ENCODE data around the gene IFRD1.
"Not testable (repeated sequence)": the region's sequence is repeated elsewhere in the genome, so short reads cannot be mapped to it uniquely, and the experiment has no call there.

The IFRD1 gene

DNA sequence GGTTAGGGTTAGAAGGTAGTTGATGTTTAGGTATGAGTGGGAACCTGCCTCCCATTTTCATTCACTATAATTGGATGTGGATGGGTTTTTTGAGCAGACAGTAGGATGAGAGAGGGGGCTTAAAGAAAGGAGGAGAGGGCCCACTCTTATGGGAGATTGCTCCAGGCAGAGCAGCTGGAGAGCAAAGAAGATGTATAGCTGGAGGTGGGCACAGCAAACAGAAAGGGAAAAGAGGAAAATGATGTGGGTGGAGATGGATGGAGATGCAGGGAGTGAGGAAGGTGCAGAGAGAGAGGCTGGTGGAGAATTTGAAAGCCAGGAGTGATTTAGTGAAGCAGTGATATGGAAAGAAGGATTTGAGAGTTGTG lies 60.5 kb downstream of the IFRD1 start:
- Histone ChIP-seq H3K79me2 (no peaks in the 10 kb centered on the region), H3K4me2 (ENCODE audit: low read length) (no peak overlapping the region), H3K4me1 (no peaks in the 10 kb centered on the region), H3K27me3 (ENCODE audit: control insufficient read depth, insufficient read depth, low read length) (no peaks in the 10 kb centered on the region), H3K9ac (no peak overlapping the region), H3K4me3 (ENCODE audit: low read depth, low read length) (no peak overlapping the region), H3K9me3 (ENCODE audit: control insufficient read depth, low read length) (no peaks in the 10 kb centered on the region), H3K27ac (no peak overlapping the region), H3K36me3 (ENCODE audit: control insufficient read depth, insufficient read depth, low read length) (no peaks in the 10 kb centered on the region), H2AFZ (no peak overlapping the region)
- TF ChIP-seq, protein P1, sequence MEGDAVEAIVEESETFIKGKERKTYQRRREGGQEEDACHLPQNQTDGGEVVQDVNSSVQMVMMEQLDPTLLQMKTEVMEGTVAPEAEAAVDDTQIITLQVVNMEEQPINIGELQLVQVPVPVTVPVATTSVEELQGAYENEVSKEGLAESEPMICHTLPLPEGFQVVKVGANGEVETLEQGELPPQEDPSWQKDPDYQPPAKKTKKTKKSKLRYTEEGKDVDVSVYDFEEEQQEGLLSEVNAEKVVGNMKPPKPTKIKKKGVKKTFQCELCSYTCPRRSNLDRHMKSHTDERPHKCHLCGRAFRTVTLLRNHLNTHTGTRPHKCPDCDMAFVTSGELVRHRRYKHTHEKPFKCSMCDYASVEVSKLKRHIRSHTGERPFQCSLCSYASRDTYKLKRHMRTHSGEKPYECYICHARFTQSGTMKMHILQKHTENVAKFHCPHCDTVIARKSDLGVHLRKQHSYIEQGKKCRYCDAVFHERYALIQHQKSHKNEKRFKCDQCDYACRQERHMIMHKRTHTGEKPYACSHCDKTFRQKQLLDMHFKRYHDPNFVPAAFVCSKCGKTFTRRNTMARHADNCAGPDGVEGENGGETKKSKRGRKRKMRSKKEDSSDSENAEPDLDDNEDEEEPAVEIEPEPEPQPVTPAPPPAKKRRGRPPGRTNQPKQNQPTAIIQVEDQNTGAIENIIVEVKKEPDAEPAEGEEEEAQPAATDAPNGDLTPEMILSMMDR (IDR thresholded peaks at IDR 0.05) = no peak

DNA sequence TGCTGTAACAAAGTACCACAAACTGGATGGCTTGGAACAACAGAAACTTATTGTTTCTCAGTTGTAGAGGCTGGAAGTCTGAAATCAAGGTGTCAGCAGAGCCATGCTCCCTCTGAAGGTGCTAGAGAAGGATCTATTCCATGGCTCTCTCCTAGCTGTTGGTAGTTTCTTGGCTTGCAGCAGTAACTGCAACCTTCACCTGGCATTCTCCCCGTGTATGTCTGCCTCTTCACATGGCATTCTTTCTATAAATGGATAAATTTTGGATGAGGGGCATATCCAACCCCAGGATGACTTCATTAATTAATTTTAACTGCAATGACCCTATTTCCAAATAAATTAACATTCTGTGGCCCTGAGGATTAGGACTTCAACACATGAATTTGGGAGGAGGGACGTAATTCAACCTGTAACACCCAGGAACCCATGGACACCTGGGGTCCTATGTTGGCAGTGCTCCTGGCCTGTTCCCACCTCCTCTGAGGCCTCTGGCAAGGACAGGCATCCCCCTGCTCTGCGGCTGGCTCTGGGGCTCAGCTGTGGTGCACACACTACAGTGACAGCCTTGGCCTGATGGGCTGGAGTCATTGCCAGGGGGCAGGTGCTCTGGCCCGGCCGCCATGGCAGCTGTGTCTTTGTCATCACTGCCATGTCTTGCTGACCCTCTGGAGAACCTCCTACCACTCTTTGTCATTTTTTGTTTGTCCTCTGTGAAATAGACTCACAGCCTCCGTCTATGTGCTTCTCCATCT lies 61.4 kb downstream of the IFRD1 start:
- TF ChIP-seq, protein P1 (IDR thresholded peaks at IDR 0.05) = no peak
- H3K79me2 ChIP-seq = no peaks in the 10 kb centered on the region

DNA sequence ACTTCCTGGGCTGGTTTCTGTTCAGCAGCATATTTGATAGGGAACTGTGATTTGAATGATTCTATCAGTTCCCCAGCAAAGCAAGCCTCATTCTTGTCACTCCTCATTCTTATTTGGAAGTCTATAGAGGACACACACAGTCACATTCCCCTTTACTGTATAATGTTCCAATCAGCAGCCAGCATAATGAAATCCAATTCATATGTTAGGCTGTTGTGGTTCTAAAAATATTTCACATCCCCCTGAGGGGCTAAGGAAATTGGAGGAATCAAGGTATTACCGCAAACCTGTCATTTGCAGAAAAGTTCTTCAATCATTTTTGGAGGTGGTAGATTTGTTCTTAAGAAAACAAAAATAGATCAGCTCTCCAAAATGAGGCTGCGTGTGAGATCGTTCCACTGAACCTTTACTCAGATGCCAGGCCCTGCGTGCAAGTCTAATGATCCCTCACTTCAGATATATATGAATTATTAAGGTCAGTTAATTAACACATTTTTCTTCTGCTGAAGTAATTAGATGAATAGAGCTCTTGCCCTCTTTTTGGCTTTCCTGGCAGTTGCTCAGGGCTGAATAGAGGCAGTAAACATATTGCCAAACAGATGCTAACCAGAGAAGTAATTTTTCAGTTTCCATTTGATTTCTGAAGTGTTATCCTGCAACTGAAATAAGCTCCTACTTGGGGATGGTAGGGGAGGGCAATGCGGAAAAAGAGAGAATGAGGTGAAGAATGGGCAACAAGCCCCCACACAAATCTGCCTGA lies 62.4 kb downstream of the IFRD1 start:
- Histone ChIP-seq H3K79me2 (no peaks in the 10 kb centered on the region), H3K27me3 (ENCODE audit: control insufficient read depth, insufficient read depth, low read length) (no peaks in the 10 kb centered on the region), H3K9ac (no peak overlapping the region), H3K4me2 (ENCODE audit: low read length) (no peak overlapping the region), H3K27ac (no peak overlapping the region), H3K4me1 (no peaks in the 10 kb centered on the region), H3K4me3 (ENCODE audit: low read depth, low read length) (no peak overlapping the region), H2AFZ (no peak overlapping the region), H3K9me3 (ENCODE audit: control insufficient read depth, low read length) (no peaks in the 10 kb centered on the region), H3K36me3 (ENCODE audit: control insufficient read depth, insufficient read depth, low read length) (no peaks in the 10 kb centered on the region)
- TF ChIP-seq, protein P1 (IDR thresholded peaks at IDR 0.05) = no peak

More for the DNA sequence above, 61.4 kb downstream of the IFRD1 start:
- no peaks in the 10 kb centered on the region for H3K9me3 ChIP-seq (ENCODE audit: control insufficient read depth, low read length)
- H3K27ac ChIP-seq = no peak overlapping the region
- H3K27me3 ChIP-seq (ENCODE audit: control insufficient read depth, insufficient read depth, low read length) = no peaks in the 10 kb centered on the region
- no peaks in the 10 kb centered on the region for H3K4me1 ChIP-seq
- no peak overlapping the region for H2AFZ ChIP-seq
- H3K9ac ChIP-seq = no peak overlapping the region
- no peaks in the 10 kb centered on the region for H3K36me3 ChIP-seq (ENCODE audit: control insufficient read depth, insufficient read depth, low read length)
- H3K4me3 ChIP-seq (ENCODE audit: low read depth, low read length) = no peak overlapping the region
- no peak overlapping the region for H3K4me2 ChIP-seq (ENCODE audit: low read length)

DNA sequence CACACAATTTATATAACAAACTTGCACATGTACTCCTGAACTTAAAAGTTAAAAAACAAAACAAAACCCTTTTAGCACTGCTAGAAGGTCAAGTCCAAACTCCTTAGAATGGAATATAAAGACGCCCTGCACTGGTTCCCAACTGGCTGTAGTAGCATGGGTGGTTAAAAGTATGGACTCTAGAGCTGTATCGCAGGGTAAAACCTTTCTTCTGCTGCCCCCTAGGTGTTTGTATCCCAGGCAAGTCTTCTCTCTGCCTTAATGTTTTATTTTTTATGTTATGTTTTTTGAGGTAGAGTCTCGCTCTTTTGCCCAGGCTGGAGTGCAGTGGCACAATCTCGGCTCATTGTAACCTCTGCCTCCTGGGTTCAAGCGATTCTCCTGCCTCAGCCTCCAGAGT lies 65.7 kb downstream of the IFRD1 start:
- Histone ChIP-seq H3K4me3 (ENCODE audit: low read depth, low read length) (no peak overlapping the region), H3K4me2 (ENCODE audit: low read length) (no peak overlapping the region), H2AFZ (no peak overlapping the region), H3K9me3 (ENCODE audit: control insufficient read depth, low read length) (no peaks in the 10 kb centered on the region), H3K79me2 (no peaks in the 10 kb centered on the region), H3K36me3 (ENCODE audit: control insufficient read depth, insufficient read depth, low read length) (no peaks in the 10 kb centered on the region), H3K9ac (no peak overlapping the region), H3K27me3 (ENCODE audit: control insufficient read depth, insufficient read depth, low read length) (no peaks in the 10 kb centered on the region), H3K4me1 (no peaks in the 10 kb centered on the region), H3K27ac (no peak overlapping the region)
- TF ChIP-seq, protein P1 (IDR thresholded peaks at IDR 0.05) = no peak

- not testable (repeated sequence) for H2AFZ ChIP-seq, H3K27ac ChIP-seq
These were observed 66.2 kb downstream of the IFRD1 start for GRCh38 chr7:112516418-112516817.

More at GRCh38 chr7:112516418-112516817, 66.2 kb downstream of the IFRD1 start:
- H3K4me3 ChIP-seq (ENCODE audit: low read depth, low read length); H3K4me2 ChIP-seq (ENCODE audit: low read length); H3K36me3 ChIP-seq (ENCODE audit: control insufficient read depth, insufficient read depth, low read length); H3K9ac ChIP-seq; H3K27me3 ChIP-seq (ENCODE audit: control insufficient read depth, insufficient read depth, low read length); H3K4me1 ChIP-seq; H3K9me3 ChIP-seq (ENCODE audit: control insufficient read depth, low read length); H3K79me2 ChIP-seq: not testable (repeated sequence)

Measured in parathyroid adenoma (tissue), 2 donors.